Left lung (tissue), 10 donors: ENCODE data around the gene POC1A. TPM values are rescaled to one million over a fixed set of nuclear protein-coding genes. Genes with fewer than 3 reads are reported as not detected.

ENCODE experiments used
- ATAC-seq: fragments of 200-7000 bp; cut with Tn5 transposase; one replicate; pipeline ENCODE4 v1.9.1; 2020; ENCODE audit warnings: moderate library complexity
- DNase-seq, 4 donors: peaks; one replicate each; pipeline ENCODE4 v3.0.0-alpha.2; 2013 to 2020
- H3K27ac ChIP-seq, 2 donors: fragments of 200-600 bp; sonication (generic) in 1 of 2; one replicate each; pipeline versions ENCODE4 v1.5.0 to v1.8.0; 2020 to 2021
- H3K27me3 ChIP-seq, 2 donors: fragments of 200-600 bp; sonication (generic) in 1 of 2; one replicate each; pipeline versions ENCODE4 v1.5.0 to v1.8.0; 2020 to 2021
- H3K36me3 ChIP-seq, 2 donors: fragments of 200-600 bp; sonication (generic) in 1 of 2; one replicate each; pipeline versions ENCODE4 v1.5.0 to v1.8.0; 2020 to 2021
- H3K4me1 ChIP-seq, 2 donors: fragments of 200-600 bp; one replicate each; pipeline ENCODE4 v1.8.0; 2021
- H3K4me3 ChIP-seq, 2 donors: fragments of 200-600 bp; sonication (generic) in 1 of 2; one replicate each; pipeline versions ENCODE4 v1.5.0 to v1.8.0; 2020 to 2021; ENCODE audit warnings: mild to moderate bottlenecking in 1 of 2
- H3K9me3 ChIP-seq, 2 donors: fragments of 200-600 bp; sonication (generic) in 1 of 2; one replicate each; pipeline versions ENCODE4 v1.5.0 to v1.8.0; 2020 to 2021
- intact Hi-C, 2 donors: fragments of 100-400 bp; cut with DNase I; formaldehyde crosslinking; loops; one replicate each; pipeline versions ENCODE4 v1.11.2 to v1.14.2; 2022
- polyA plus RNA-seq, 6 donors: library from polyadenylated mRNA; unstranded; fragments of 120-200 nt; gene quantifications; one replicate each; pipeline ENCODE4 v1.2.1, GENCODE V29; 2013; ENCODE audit not compliant: insufficient read length in 6 of 6
- total RNA-seq, 2 donors: library from RNA; stranded (reverse); fragmentation: NEBNext Ultra II Directional; extraction: Animal tissue kit (Norgen Biotek cat#: 25700); gene quantifications; one replicate each; pipeline ENCODE4 v1.2.1, GENCODE V29; 2021
- TF ChIP-seq, protein P1 (sequence below), 2 donors: fragments of 200-600 bp; sonication (generic) in 1 of 2; IDR thresholded peaks; one replicate each; pipeline versions ENCODE4 v1.5.0 to v1.8.0; 2021; ENCODE audit warnings: antibody characterized with exemption in 2 of 2
- donor health status: DM: no; HTN: yes; CAD: no.
- donor health status: DM: no; HTN: no; CAD: no.

Gene POC1A
- total and polyA plus RNA-seq, 8 donors, result 5.3 to 16.5 (median 8.3) TPM

DNA sequence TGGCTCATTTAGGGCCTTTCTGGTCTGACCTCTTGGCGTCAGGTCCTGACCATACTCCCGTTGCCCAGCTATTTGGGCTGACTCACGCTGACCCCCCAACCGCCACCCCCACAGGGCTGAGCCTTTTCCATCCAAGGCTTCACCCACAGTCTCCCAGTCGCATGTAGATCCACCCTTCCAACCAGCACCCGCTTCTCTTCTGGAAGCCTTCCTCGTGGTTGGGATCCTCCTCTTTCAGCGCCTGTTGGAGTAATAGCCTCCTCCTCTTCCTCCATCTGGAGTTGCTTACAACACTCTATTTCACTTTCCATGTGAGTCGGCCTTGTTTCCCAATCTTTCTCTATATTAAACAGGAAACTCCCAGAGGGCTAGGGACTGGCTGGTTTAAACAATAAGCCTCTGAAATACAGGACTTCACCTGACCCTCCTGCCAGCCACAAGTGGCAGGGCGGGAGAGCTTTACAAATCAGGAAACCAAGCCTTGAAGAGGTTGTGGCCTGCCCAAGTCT is 41.7 kb upstream of the POC1A start:
- peaks cover 57 to 66% of the 10 kb centered on the region in 2 donors for H3K4me1 ChIP-seq
- intact Hi-C loops, result no loop called here

DNA sequence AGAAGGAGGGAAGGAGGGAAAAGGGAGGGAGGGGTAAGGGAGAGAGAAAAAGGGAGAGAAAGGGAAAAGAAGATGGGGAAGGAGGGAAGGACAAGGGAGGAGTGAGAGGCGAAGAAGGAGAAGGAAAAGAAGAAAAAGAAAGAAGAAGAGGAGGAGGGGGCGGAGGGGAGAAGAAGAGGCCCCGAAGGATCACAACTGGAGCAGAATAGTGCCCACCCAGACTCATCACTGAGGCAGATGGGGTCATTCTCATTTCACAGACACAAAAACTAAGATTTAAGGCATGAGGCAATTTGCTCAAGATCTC is 41.0 kb upstream of the POC1A start:
- TF ChIP-seq, protein P1, sequence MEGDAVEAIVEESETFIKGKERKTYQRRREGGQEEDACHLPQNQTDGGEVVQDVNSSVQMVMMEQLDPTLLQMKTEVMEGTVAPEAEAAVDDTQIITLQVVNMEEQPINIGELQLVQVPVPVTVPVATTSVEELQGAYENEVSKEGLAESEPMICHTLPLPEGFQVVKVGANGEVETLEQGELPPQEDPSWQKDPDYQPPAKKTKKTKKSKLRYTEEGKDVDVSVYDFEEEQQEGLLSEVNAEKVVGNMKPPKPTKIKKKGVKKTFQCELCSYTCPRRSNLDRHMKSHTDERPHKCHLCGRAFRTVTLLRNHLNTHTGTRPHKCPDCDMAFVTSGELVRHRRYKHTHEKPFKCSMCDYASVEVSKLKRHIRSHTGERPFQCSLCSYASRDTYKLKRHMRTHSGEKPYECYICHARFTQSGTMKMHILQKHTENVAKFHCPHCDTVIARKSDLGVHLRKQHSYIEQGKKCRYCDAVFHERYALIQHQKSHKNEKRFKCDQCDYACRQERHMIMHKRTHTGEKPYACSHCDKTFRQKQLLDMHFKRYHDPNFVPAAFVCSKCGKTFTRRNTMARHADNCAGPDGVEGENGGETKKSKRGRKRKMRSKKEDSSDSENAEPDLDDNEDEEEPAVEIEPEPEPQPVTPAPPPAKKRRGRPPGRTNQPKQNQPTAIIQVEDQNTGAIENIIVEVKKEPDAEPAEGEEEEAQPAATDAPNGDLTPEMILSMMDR (IDR thresholded peaks at IDR 0.05), result no peak
- ATAC-seq (no peak), DNase-seq (no peak)
- Histone ChIP-seq H3K27me3 (no peaks in the 10 kb centered on the region), H3K4me1 (peaks cover 57 to 66% of the 10 kb centered on the region in 2 donors), H3K27ac (peak overlapping the region; percentile 86 to 87), H3K36me3 (peaks cover 0 to 10% of the 10 kb centered on the region in 2 donors), H3K9me3 (no peaks in the 10 kb centered on the region), H3K4me3 (no peak overlapping the region)
- intact Hi-C loops, result no loop called here

More for the DNA sequence above, 41.7 kb upstream of the POC1A start:
- H3K4me3 ChIP-seq, result no peak overlapping the region
- peak overlapping the region; percentile 86 to 87 for H3K27ac ChIP-seq
- no peaks in the 10 kb centered on the region for H3K27me3 ChIP-seq
- DNase-seq (peak in 3 of 4 donors; percentile 67 to 71 (median 68)), ATAC-seq (peak; percentile 37)
- TF ChIP-seq, protein P1 (IDR thresholded peaks at IDR 0.05), result no peak
- peaks cover 0 to 14% of the 10 kb centered on the region in 2 donors for H3K36me3 ChIP-seq
- H3K9me3 ChIP-seq, result no peaks in the 10 kb centered on the region

DNA sequence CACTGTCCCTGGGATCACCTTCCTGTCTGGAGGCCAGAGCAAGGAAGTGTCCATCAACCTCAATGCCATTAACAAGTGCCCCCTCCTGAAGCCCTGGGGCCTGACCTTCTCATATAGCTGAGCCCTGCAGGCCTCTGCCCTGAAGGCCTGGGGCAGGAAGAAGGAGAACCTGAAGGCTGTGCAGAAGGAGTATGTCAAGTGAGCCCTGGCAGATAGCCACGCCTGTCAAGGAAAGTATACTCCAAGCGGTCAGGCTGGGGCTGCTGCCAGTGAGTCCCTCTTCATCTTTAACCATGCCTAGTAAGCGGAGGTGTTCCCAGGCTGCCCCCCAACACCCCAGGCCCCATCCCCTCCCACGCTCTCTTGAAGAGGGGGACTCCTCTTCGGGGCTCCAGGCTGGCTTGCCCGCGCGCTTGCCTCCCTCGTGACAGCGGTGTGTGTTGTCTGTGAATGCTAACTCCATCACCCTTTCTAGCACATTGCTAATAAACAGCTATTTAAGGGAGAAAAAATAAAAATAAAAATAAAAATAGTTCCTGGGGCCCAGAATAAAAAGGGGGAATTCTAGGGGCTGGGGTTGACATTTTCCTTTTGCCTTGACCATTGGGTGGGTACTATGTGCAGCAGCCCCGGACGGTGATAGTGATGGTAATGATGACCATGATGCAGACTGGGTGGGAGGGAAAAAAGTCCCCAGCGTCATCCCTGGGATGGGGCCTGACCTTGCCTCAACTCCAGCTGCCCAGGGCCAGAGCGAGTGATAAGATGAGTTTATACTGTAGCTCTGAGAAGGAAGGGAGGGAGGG is 40.5 kb upstream of the POC1A start:
- ATAC-seq (peak; percentile 17), DNase-seq (peak; percentile 64 to 92 (median 80))
- H3K9me3 ChIP-seq, result no peaks in the 10 kb centered on the region
- no peak overlapping the region for H3K4me3 ChIP-seq
- TF ChIP-seq, protein P1 (IDR thresholded peaks at IDR 0.05), result no peak
- peaks cover 56 to 66% of the 10 kb centered on the region in 2 donors for H3K4me1 ChIP-seq
- no peak overlapping the region for H3K27ac ChIP-seq
- intact Hi-C loops, result no loop called here
- peaks cover 0 to 6% of the 10 kb centered on the region in 2 donors for H3K36me3 ChIP-seq
- no peaks in the 10 kb centered on the region for H3K27me3 ChIP-seq

GRCh38 chr3:52193065-52193464 is 38.8 kb upstream of the POC1A start:
- no peaks in the 10 kb centered on the region for H3K27me3 ChIP-seq
- TF ChIP-seq, protein P1 (IDR thresholded peaks at IDR 0.05), result no peak
- no peak overlapping the region for H3K4me3 ChIP-seq
- peaks cover 49 to 71% of the 10 kb centered on the region in 2 donors for H3K4me1 ChIP-seq
- H3K36me3 ChIP-seq, result no peaks in the 10 kb centered on the region
- ATAC-seq (no peak), DNase-seq (peak in 1 of 4 donors; percentile 49)
- intact Hi-C loops, result no loop called here
- no peaks in the 10 kb centered on the region for H3K9me3 ChIP-seq
- no peak overlapping the region for H3K27ac ChIP-seq

DNA sequence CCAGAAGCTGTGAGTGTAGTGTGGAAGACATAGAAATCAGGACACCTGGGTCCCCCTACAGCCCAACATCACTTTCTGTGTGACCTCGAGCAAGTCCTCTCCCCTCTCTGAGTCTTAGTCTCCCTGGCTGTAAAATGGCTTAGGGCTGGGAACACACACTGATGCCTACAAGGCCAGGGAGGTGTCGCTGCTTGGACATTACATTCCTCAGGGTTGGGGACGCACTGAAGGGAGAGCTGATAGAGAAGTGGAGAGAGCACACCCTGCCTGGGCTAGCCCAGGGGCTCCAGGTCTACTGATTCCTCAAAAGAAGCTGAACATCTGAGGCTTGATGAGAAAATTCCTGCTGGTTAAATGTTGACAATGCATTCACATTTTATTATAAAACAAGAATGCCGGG is 37.4 kb upstream of the POC1A start:
- Histone ChIP-seq H3K27ac (no peak overlapping the region), H3K9me3 (no peaks in the 10 kb centered on the region), H3K36me3 (no peaks in the 10 kb centered on the region), H3K4me3 (no peak overlapping the region), H3K27me3 (no peaks in the 10 kb centered on the region), H3K4me1 (peaks cover 37 to 60% of the 10 kb centered on the region in 2 donors)
- TF ChIP-seq, protein P1 (IDR thresholded peaks at IDR 0.05), result no peak
- DNase-seq (no peak), ATAC-seq (no peak)
- intact Hi-C loops, result no loop called here
